Breast epithelium (tissue), 4 donors: ENCODE measurements around the gene SLC4A1AP. TPM values are rescaled to one million over a fixed set of nuclear protein-coding genes. Genes with fewer than 3 reads are reported as not detected.

Experiments
- DNase-seq, 2 donors: peaks; one replicate each; pipeline ENCODE4 v3.0.0-alpha.2; 2019; ENCODE audit warnings: low spot score in 2 of 2
- H3K27ac ChIP-seq, 2 donors: fragments of 200-600 bp; sonication (generic) in 1 of 2; one replicate each; pipeline ENCODE4 v1.5.1; 2016 to 2019; ENCODE audit warnings: mild to moderate bottlenecking in 1 of 2
- H3K27me3 ChIP-seq, 2 donors: fragments of 200-600 bp; sonication (generic) in 1 of 2; one replicate each; pipeline versions ENCODE4 v1.5.1 to v1.6.0; 2017 to 2019; ENCODE audit warnings: control low read depth in 1 of 2, mild to moderate bottlenecking in 1 of 2
- H3K36me3 ChIP-seq: fragments of 200-600 bp; one replicate; pipeline ENCODE4 v1.5.1; 2019
- H3K4me1 ChIP-seq, 2 donors: fragments of 200-600 bp; sonication (generic); one replicate each; pipeline ENCODE4 v1.5.1; 2016 to 2019; ENCODE audit warnings: control low read depth in 1 of 2
- H3K4me3 ChIP-seq, 3 donors: fragments of 200-600 bp; sonication (generic); 1 replicate in 2 of 3; 2 replicates in 1 of 3; pipeline ENCODE4 v1.5.1; 2016 to 2019; ENCODE audit warnings: mild to moderate bottlenecking in 3 of 3, moderate library complexity in 2 of 3
- H3K9me3 ChIP-seq, 2 donors: fragments of 200-600 bp; sonication (generic) in 1 of 2; one replicate each; pipeline ENCODE4 v1.5.1; 2016 to 2019; ENCODE audit warnings: control low read depth in 1 of 2
- POLR2A ChIP-seq: fragments of 450-650 bp; IDR thresholded peaks from one replicate; pipeline ENCODE4 v1.6.1; 2016; ENCODE audit warnings: antibody characterized with exemption, mild to moderate bottlenecking, moderate library complexity
- POLR2AphosphoS5 ChIP-seq, 3 donors: sonication (generic); formaldehyde crosslinking; IDR thresholded peaks; one replicate each; pipeline ENCODE4 v1.6.1; 2017; ENCODE audit warnings: antibody characterized with exemption in 3 of 3
- intact Hi-C: fragments of 100-400 bp; cut with DNase I; formaldehyde crosslinking; loops from one replicate; pipeline ENCODE4 v1.15.1; 2023; ENCODE audit warnings: low total_unique reads
- total RNA-seq, 3 donors: library from RNA; depleted of rRNA; stranded (reverse); fragments of >200 nt; gene quantifications; one replicate each; pipeline ENCODE4 v1.1.0, GENCODE V29; 2016
- TF ChIP-seq, protein P1 (sequence below), 3 donors: fragments of 450-650 bp; IDR thresholded peaks; one replicate each; pipeline ENCODE4 v1.5.1; 2016 to 2017; ENCODE audit warnings: antibody characterized with exemption in 3 of 3, mild to moderate bottlenecking in 3 of 3, moderate library complexity in 3 of 3

The SLC4A1AP gene
- total RNA-seq, 3 donors from 2014 or later: 23.3 to 27.1 (median 24.3) TPM

DNA sequence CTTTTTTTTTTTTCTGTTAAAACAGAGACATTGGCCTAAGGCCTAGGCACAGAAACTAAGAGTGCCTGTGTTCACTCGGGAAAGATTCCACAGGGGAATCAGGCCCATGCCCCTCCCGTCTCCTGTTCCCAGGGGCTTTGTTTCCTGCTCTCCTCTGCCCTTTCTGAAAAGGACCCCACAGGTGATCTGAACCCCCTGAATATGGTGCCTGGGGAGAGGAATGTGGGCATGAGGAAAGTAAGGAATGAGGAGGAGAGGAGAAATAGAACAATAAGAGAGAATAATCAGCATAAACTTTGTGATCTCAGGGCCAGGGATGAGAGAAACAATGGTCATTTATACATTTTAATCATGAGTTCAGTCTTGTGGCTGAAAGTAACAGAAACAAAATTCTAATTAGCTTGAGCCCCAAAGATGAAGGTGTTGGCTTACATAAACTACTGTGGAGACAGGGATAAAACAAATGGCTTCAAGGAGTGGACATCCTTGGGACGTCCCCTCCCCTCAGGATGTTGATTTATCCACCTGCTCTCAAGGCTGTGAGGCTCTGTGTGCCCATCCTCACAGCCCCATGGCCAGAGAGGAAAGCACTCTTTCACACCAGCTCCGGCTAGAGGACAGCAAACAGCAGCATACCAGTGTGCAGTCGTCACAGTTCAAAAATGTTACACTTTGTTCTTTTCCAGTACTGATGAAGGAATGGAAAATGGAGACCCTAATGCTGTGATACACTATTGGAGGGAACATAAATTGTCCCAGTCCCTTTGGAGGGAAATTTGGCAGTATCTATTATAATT lies 61.4 kb downstream of the SLC4A1AP start:
- H3K36me3 ChIP-seq: no peaks in the 10 kb centered on the region
- no peaks in the 10 kb centered on the region for H3K27me3 ChIP-seq
- H3K9me3 ChIP-seq: no peaks in the 10 kb centered on the region
- no peaks in the 10 kb centered on the region for H3K4me1 ChIP-seq
- no peak for DNase-seq
- intact Hi-C loops: no loop called here
- peak overlapping the region in 1 of 2 donors; percentile 48 for H3K27ac ChIP-seq
- H3K4me3 ChIP-seq: no peak overlapping the region
- TF ChIP-seq, protein P1, sequence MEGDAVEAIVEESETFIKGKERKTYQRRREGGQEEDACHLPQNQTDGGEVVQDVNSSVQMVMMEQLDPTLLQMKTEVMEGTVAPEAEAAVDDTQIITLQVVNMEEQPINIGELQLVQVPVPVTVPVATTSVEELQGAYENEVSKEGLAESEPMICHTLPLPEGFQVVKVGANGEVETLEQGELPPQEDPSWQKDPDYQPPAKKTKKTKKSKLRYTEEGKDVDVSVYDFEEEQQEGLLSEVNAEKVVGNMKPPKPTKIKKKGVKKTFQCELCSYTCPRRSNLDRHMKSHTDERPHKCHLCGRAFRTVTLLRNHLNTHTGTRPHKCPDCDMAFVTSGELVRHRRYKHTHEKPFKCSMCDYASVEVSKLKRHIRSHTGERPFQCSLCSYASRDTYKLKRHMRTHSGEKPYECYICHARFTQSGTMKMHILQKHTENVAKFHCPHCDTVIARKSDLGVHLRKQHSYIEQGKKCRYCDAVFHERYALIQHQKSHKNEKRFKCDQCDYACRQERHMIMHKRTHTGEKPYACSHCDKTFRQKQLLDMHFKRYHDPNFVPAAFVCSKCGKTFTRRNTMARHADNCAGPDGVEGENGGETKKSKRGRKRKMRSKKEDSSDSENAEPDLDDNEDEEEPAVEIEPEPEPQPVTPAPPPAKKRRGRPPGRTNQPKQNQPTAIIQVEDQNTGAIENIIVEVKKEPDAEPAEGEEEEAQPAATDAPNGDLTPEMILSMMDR (IDR thresholded peaks at IDR 0.05): no peak
- peak in 1 of 3 donors; percentile 44 for TF ChIP-seq POLR2AphosphoS5 (IDR thresholded peaks at IDR 0.05)

DNA sequence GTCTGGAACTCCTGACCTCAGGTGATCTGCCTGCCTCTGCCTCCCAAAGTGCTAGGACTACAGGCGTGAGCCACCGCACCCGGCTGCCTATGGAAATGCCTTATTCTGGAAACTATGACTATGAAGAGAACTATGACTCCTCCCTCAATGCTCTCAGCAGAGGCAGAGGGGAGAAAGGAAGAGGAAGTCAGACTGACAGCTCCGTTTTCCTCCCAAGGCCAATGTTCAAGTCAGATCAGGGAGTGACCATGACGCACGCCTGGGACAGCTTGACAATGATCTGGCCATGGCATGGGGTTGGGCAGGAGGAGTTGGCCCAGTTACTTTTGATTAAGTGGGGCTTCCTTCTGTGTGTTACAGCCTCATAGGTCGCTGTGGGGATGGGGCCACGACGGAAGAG lies 63.6 kb downstream of the SLC4A1AP start:
- no peaks in the 10 kb centered on the region for H3K36me3 ChIP-seq
- DNase-seq: no peak
- no peak overlapping the region for H3K4me3 ChIP-seq
- no peaks in the 10 kb centered on the region for H3K9me3 ChIP-seq
- intact Hi-C loops: no loop called here
- no peak overlapping the region for H3K27ac ChIP-seq
- TF ChIP-seq POLR2A (no peak), POLR2AphosphoS5 (IDR thresholded peaks at IDR 0.05) (no peak)
- TF ChIP-seq, protein P1 (IDR thresholded peaks at IDR 0.05): no peak
- H3K4me1 ChIP-seq: no peaks in the 10 kb centered on the region
- no peaks in the 10 kb centered on the region for H3K27me3 ChIP-seq

DNA sequence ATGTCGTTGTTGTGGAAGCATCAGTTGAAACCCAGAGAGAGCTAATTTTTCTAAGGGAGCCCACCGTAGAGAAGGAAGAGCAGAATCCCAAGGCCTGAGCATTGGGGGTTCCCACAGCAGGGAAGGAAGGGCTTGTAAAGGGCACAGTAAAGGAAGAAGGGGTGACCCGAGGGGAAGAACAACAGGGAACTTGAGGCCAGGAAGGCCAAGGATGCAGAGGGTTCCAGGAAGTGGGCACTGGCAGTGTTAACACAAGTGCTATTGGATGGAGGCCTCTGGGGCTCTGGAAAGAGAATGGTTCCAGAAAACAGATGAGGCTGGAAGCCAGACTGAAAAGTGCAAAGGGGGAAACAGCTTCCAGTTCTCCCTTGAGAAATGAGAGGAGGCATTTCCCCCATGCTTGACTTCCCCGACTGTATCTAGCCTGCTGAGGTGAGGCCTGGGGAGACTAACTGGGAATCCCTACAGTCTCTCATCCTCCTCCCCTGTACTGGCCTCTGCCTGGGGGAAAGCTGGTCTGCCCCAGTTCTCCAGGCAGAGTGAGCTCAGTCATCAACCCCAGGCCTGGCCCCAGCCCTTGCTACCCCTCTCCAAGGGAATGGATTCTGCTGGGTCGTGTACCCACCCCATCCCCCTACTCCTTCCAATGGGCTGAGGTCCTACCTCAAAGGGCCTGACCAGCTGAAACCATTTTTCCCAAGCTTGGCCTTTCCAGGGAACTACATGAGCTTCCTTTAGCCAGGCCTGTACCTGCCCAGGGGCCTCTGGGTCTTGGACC lies 64.6 kb downstream of the SLC4A1AP start:
- Histone ChIP-seq H3K27me3 (no peaks in the 10 kb centered on the region), H3K9me3 (no peaks in the 10 kb centered on the region), H3K4me1 (no peaks in the 10 kb centered on the region), H3K27ac (peak overlapping the region in 1 of 2 donors; percentile 23), H3K4me3 (no peak overlapping the region), H3K36me3 (no peaks in the 10 kb centered on the region)
- no peak for DNase-seq
- TF ChIP-seq POLR2A (no peak), POLR2AphosphoS5 (IDR thresholded peaks at IDR 0.05) (no peak)
- TF ChIP-seq, protein P1 (IDR thresholded peaks at IDR 0.05): no peak
- intact Hi-C loops: no loop called here

DNA sequence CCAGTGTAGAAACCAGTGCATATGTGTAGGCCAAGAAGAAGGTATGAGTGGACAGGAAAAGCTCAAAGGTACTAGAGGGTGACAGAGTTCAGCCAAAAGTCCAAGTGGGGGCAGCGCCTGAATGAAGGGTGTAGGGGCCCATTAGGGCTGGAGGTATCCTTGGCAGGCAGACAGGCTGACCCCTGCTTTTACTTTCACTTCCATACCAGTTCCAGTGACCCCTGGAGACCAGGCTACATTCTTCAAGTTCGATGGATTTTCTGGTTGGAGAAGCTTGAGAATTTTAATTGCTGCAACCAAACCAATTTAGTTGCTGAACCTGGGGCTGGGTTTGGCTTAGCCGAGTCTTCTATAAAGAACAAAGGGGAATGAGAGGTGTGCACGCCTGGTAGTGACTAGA lies 65.5 kb downstream of the SLC4A1AP start:
- H3K9me3 ChIP-seq: no peaks in the 10 kb centered on the region
- DNase-seq: no peak
- intact Hi-C loops: no loop called here
- H3K27me3 ChIP-seq: no peaks in the 10 kb centered on the region
- H3K27ac ChIP-seq: peak overlapping the region in 1 of 2 donors; percentile 16
- no peak for TF ChIP-seq POLR2AphosphoS5 (IDR thresholded peaks at IDR 0.05)
- TF ChIP-seq, protein P1 (IDR thresholded peaks at IDR 0.05): no peak
- TF ChIP-seq POLR2A: no peak
- no peaks in the 10 kb centered on the region for H3K4me1 ChIP-seq
- no peak overlapping the region for H3K4me3 ChIP-seq
- H3K36me3 ChIP-seq: no peaks in the 10 kb centered on the region

DNA sequence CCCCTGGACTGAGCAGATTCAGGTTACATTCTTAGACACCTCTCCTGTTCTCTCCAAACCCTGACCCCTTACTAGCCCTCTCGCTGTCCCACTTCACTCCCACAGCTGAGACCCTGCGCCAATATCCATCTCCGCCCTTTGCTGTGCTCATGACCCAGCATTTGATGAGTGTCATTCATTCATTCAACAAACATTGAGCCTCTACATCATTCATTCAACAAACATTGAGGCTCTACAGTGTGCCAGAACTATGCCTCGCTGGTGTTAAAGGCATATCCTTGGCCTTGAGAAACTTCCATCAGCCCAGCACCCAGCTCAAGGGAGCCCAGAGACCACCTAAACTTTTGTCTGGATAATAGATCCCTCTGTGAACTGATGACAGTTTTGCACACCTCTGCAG lies 65.9 kb downstream of the SLC4A1AP start:
- no peak for DNase-seq
- intact Hi-C loops: no loop called here
- Histone ChIP-seq H3K4me1 (peaks cover 0 to under 1% of the 10 kb centered on the region in 2 donors), H3K4me3 (no peak overlapping the region), H3K27ac (peak overlapping the region in 1 of 2 donors; percentile 16), H3K36me3 (no peaks in the 10 kb centered on the region), H3K27me3 (no peaks in the 10 kb centered on the region), H3K9me3 (no peaks in the 10 kb centered on the region)
- TF ChIP-seq POLR2A (no peak), POLR2AphosphoS5 (IDR thresholded peaks at IDR 0.05) (no peak)
- TF ChIP-seq, protein P1 (IDR thresholded peaks at IDR 0.05): no peak
